Liver (tissue), 9 donors: ENCODE measurements around the gene SMAD7. TPM values are rescaled to one million over a fixed set of nuclear protein-coding genes. Genes with fewer than 3 reads are reported as not detected.
A peak's percentile ranks its signal among the peaks of the same experiment; 100 is the strongest.

Source experiments
- DNase-seq: peaks from one replicate; pipeline ENCODE4 v3.0.0-alpha.2; 2017; ENCODE audit warnings: low spot score
- H3K27ac ChIP-seq, 2 donors: one replicate each; pipeline ENCODE4 v1.7.0; 2013; ENCODE audit warnings: inconsistent platforms in 2 of 2, low read length in 2 of 2, control low read depth in 1 of 2, low read depth in 1 of 2, mild to moderate bottlenecking in 1 of 2
- H3K27me3 ChIP-seq, 4 donors: one replicate each; pipeline versions ENCODE4 v1.6.1 to v1.7.0; 2013; ENCODE audit warnings: low read length in 3 of 4, inconsistent platforms in 1 of 4, mild to moderate bottlenecking in 1 of 4, moderate library complexity in 1 of 4; ENCODE audit not compliant: control insufficient read depth in 4 of 4, insufficient read depth in 4 of 4
- H3K36me3 ChIP-seq, 4 donors: one replicate each; pipeline versions ENCODE4 v1.6.1 to v1.7.0; 2013; ENCODE audit warnings: low read length in 3 of 4, mild to moderate bottlenecking in 3 of 4, low read depth in 1 of 4, moderate library complexity in 1 of 4; ENCODE audit not compliant: control insufficient read depth in 4 of 4, insufficient read depth in 3 of 4
- H3K4me1 ChIP-seq, 4 donors: one replicate each; pipeline versions ENCODE4 v1.6.1 to v1.7.0; 2013; ENCODE audit warnings: low read length in 3 of 4, mild to moderate bottlenecking in 3 of 4, moderate library complexity in 1 of 4; ENCODE audit not compliant: control insufficient read depth in 4 of 4, insufficient read depth in 4 of 4
- H3K4me3 ChIP-seq, 3 donors: one replicate each; pipeline versions ENCODE4 v1.6.1 to v1.7.0; 2013; ENCODE audit warnings: low read length in 3 of 3, control low read depth in 1 of 3, low read depth in 1 of 3, mild to moderate bottlenecking in 1 of 3
- H3K9ac ChIP-seq, 2 donors: one replicate each; pipeline ENCODE4 v1.7.0; 2013; ENCODE audit warnings: low read length in 2 of 2, mild to moderate bottlenecking in 2 of 2, moderate library complexity in 2 of 2, control low read depth in 1 of 2, low read depth in 1 of 2
- H3K9me3 ChIP-seq, 4 donors: one replicate each; pipeline versions ENCODE4 v1.6.1 to v1.7.0; 2013; ENCODE audit warnings: low read length in 3 of 4; ENCODE audit not compliant: control insufficient read depth in 4 of 4
- EGR1 ChIP-seq, 2 donors: IDR thresholded peaks; 2 replicates each; pipeline ENCODE4 v1.6.1; 2016 to 2018; ENCODE audit warnings: antibody characterized with exemption in 2 of 2, low read depth in 2 of 2
- FOXA1 ChIP-seq: IDR thresholded peaks from 2 replicates; pipeline ENCODE4 v1.6.1; 2016; ENCODE audit warnings: antibody characterized with exemption
- FOXA2 ChIP-seq: IDR thresholded peaks from 2 replicates; pipeline ENCODE4 v1.6.1; 2016; ENCODE audit warnings: antibody characterized with exemption
- HNF4A ChIP-seq, 2 donors: conservative IDR thresholded peaks; 2 replicates each; pipeline ENCODE4 v1.6.1; 2016; ENCODE audit warnings: antibody characterized with exemption in 2 of 2, mild to moderate bottlenecking in 2 of 2
- HNF4G ChIP-seq: IDR thresholded peaks from 2 replicates; pipeline ENCODE4 v1.6.1; 2016; ENCODE audit warnings: antibody characterized with exemption
- JUND ChIP-seq, 2 donors: IDR thresholded peaks; 2 replicates each; pipeline ENCODE4 v1.6.1; 2016; ENCODE audit warnings: antibody characterized with exemption in 2 of 2
- NR2F2 ChIP-seq: IDR thresholded peaks from 2 replicates; pipeline ENCODE4 v1.6.1; 2016; ENCODE audit warnings: antibody characterized with exemption
- RAD21 ChIP-seq, 2 donors: IDR thresholded peaks; 2 replicates each; pipeline ENCODE4 v1.6.1; 2016; ENCODE audit warnings: antibody characterized with exemption in 2 of 2, mild to moderate bottlenecking in 2 of 2
- SP1 ChIP-seq: IDR thresholded peaks from 2 replicates; pipeline ENCODE4 v1.6.1; 2018; ENCODE audit warnings: antibody characterized with exemption, mild to moderate bottlenecking
- TAF1 ChIP-seq: conservative IDR thresholded peaks from 2 replicates; pipeline ENCODE4 v1.6.1; 2016; ENCODE audit warnings: antibody characterized with exemption, mild to moderate bottlenecking
- YY1 ChIP-seq: IDR thresholded peaks from 2 replicates; pipeline ENCODE4 v1.6.1; 2016; ENCODE audit warnings: antibody characterized with exemption, mild to moderate bottlenecking
- WGBS: extraction: QIAGEN DNeasy Blood & Tissue Kit; methylation state at CpG from one replicate; pipeline ENCODE4 v1.1.7; 2013; 5-methylcytosine and 5-hydroxymethylcytosine counted together
- polyA plus RNA-seq, 2 donors: library from polyadenylated mRNA; stranded (reverse) in 1 of 2; unstranded in 1 of 2; fragments of 200-250 nt in 1 of 2; fragments of >200 nt in 1 of 2; fragmentation: Nextera tagmentation in 1 of 2; extraction: Ambion mirVana in 1 of 2; gene quantifications; one replicate each; pipeline versions ENCODE4 v1.2.1 to v1.2.3, GENCODE V29; 2013 to 2015
- total RNA-seq, 2 donors: library from RNA; depleted of rRNA; stranded (reverse); fragments of >200 nt; gene quantifications; one replicate each; pipeline ENCODE4 v1.2.3, GENCODE V29; 2014
- TF ChIP-seq, protein P1 (sequence below): IDR thresholded peaks from 2 replicates; pipeline ENCODE4 v1.6.1; 2016; ENCODE audit warnings: antibody characterized with exemption
- TF ChIP-seq, protein P2 (sequence below): IDR thresholded peaks from 2 replicates; pipeline ENCODE4 v1.6.1; 2016; ENCODE audit warnings: antibody characterized with exemption, mild to moderate bottlenecking
- TF ChIP-seq, protein P3 (sequence below): IDR thresholded peaks from 2 replicates; pipeline ENCODE4 v1.6.1; 2016; ENCODE audit warnings: antibody characterized with exemption
- TF ChIP-seq, protein P4 (sequence below): fragments of 150-350 bp; IDR thresholded peaks from 2 replicates; pipeline ENCODE4 v1.5.1; 2017; ENCODE audit warnings: improper control_type of control experiment, low read depth, low read length; ENCODE audit not compliant: missing input control
- TF ChIP-seq, protein P5 (sequence below): IDR thresholded peaks from 2 replicates; pipeline ENCODE4 v1.6.1; 2016; ENCODE audit warnings: antibody characterized with exemption
- donor health status: healthy.
- donor health status: healthy.
- donor health status: healthy.
- donor health status: healthy.
- donor health status: healthy.

SMAD7 gene
- total and polyA plus RNA-seq, 4 donors, result 3.2 to 11.8 (median 10.1) TPM

DNA sequence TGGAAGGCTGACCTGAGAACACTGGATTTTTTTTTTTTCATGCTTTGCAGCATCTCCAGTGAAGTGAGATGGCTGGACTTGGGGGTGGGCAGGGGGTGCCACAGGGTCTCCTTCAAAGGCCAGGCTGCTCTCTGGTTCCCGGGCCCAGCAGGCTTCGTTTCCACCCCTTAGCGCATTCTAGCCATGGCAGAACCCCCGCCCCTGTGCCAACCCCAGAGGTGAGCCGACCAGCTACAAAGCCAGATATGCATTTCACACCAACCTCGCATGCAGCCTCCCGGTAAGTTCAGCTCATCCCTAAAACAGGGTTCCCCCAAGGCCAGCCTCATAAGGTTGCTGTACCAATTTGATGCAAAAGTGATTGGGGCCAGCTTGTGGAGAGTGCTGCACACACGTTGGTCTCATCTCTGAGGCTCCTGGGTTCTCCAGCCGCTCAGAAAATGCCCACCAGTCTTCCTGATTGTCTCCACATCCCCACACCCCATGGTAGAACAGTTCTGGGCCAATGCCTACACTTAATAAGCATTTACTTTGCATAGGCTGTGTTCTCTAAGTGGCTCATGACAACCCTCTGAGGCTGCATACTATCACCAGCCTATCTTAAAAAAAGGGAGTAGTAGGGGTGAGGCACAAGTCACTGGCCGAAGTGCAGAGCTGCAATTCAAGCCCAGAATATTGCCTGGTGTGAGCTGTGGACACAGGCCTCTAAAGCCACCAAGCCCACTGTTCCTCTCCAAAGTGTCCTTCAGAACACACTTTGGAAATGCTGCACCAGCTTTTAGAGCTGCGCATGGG is 23.3 kb downstream of the SMAD7 start:
- Histone ChIP-seq H3K9ac (peak overlapping the region in 1 of 2 donors; percentile 44), H3K4me3 (no peak overlapping the region)
- TF ChIP-seq FOXA1 (no peak), TAF1 (no peak), HNF4A (conservative IDR thresholded peaks at IDR 0.05) (no peak), HNF4G (no peak), JUND (IDR thresholded peaks at IDR 0.05) (no peak), EGR1 (IDR thresholded peaks at IDR 0.05; ENCODE audit: low read depth in 2 of 2) (no peak), RAD21 (IDR thresholded peaks at IDR 0.05) (no peak), SP1 (no peak), NR2F2 (no peak), FOXA2 (no peak), YY1 (no peak)
- TF ChIP-seq, protein P1, sequence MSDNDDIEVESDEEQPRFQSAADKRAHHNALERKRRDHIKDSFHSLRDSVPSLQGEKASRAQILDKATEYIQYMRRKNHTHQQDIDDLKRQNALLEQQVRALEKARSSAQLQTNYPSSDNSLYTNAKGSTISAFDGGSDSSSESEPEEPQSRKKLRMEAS, result no peak
- TF ChIP-seq, protein P2, sequence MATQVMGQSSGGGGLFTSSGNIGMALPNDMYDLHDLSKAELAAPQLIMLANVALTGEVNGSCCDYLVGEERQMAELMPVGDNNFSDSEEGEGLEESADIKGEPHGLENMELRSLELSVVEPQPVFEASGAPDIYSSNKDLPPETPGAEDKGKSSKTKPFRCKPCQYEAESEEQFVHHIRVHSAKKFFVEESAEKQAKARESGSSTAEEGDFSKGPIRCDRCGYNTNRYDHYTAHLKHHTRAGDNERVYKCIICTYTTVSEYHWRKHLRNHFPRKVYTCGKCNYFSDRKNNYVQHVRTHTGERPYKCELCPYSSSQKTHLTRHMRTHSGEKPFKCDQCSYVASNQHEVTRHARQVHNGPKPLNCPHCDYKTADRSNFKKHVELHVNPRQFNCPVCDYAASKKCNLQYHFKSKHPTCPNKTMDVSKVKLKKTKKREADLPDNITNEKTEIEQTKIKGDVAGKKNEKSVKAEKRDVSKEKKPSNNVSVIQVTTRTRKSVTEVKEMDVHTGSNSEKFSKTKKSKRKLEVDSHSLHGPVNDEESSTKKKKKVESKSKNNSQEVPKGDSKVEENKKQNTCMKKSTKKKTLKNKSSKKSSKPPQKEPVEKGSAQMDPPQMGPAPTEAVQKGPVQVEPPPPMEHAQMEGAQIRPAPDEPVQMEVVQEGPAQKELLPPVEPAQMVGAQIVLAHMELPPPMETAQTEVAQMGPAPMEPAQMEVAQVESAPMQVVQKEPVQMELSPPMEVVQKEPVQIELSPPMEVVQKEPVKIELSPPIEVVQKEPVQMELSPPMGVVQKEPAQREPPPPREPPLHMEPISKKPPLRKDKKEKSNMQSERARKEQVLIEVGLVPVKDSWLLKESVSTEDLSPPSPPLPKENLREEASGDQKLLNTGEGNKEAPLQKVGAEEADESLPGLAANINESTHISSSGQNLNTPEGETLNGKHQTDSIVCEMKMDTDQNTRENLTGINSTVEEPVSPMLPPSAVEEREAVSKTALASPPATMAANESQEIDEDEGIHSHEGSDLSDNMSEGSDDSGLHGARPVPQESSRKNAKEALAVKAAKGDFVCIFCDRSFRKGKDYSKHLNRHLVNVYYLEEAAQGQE, result no peak
- TF ChIP-seq, protein P3, sequence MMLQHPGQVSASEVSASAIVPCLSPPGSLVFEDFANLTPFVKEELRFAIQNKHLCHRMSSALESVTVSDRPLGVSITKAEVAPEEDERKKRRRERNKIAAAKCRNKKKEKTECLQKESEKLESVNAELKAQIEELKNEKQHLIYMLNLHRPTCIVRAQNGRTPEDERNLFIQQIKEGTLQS, result no peak
- TF ChIP-seq, protein P4, sequence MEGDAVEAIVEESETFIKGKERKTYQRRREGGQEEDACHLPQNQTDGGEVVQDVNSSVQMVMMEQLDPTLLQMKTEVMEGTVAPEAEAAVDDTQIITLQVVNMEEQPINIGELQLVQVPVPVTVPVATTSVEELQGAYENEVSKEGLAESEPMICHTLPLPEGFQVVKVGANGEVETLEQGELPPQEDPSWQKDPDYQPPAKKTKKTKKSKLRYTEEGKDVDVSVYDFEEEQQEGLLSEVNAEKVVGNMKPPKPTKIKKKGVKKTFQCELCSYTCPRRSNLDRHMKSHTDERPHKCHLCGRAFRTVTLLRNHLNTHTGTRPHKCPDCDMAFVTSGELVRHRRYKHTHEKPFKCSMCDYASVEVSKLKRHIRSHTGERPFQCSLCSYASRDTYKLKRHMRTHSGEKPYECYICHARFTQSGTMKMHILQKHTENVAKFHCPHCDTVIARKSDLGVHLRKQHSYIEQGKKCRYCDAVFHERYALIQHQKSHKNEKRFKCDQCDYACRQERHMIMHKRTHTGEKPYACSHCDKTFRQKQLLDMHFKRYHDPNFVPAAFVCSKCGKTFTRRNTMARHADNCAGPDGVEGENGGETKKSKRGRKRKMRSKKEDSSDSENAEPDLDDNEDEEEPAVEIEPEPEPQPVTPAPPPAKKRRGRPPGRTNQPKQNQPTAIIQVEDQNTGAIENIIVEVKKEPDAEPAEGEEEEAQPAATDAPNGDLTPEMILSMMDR, result no peak
- TF ChIP-seq, protein P5, sequence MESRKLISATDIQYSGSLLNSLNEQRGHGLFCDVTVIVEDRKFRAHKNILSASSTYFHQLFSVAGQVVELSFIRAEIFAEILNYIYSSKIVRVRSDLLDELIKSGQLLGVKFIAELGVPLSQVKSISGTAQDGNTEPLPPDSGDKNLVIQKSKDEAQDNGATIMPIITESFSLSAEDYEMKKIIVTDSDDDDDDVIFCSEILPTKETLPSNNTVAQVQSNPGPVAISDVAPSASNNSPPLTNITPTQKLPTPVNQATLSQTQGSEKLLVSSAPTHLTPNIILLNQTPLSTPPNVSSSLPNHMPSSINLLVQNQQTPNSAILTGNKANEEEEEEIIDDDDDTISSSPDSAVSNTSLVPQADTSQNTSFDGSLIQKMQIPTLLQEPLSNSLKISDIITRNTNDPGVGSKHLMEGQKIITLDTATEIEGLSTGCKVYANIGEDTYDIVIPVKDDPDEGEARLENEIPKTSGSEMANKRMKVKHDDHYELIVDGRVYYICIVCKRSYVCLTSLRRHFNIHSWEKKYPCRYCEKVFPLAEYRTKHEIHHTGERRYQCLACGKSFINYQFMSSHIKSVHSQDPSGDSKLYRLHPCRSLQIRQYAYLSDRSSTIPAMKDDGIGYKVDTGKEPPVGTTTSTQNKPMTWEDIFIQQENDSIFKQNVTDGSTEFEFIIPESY, result no peak

More for the DNA sequence above, 23.3 kb downstream of the SMAD7 start:
- Histone ChIP-seq H3K9me3 (no peaks in the 10 kb centered on the region), H3K27me3 (no peaks in the 10 kb centered on the region), H3K27ac (peak overlapping the region; percentile 75 to 81), H3K36me3 (peaks cover 0 to 3% (median 0%) of the 10 kb centered on the region in 4 donors), H3K4me1 (peaks cover 40 to 93% (median 82%) of the 10 kb centered on the region in 4 donors)
- DNase-seq, result no peak
- WGBS, result 69% methylated on average over 11 of the region's 11 CpGs
